BLaER1 treated with 17β-estradiol and CSF1 and Interleukin-3, amounts not matched to agents 10 nM and 100 nM (cell line): Measurements from ENCODE around the gene SRGAP3.
A peak's percentile ranks its signal among the peaks of the same experiment; 100 is the strongest.

Experiments
- H3K27ac ChIP-seq, 11 experiments: shearing (Covaris generic); formaldehyde crosslinking; 2 replicates each; pipeline ENCODE4 v1.8.1; 2022
- H3K27me3 ChIP-seq, 11 experiments: shearing (Covaris generic); formaldehyde crosslinking; 2 replicates each; pipeline ENCODE4 v1.8.1; 2022
- H3K36me3 ChIP-seq, 11 experiments: shearing (Covaris generic); formaldehyde crosslinking; 2 replicates each; pipeline ENCODE4 v1.8.1; 2022
- H3K4me1 ChIP-seq, 10 experiments: shearing (Covaris generic); formaldehyde crosslinking; 2 replicates each; pipeline ENCODE4 v1.8.1; 2022
- H3K4me2 ChIP-seq, 11 experiments: shearing (Covaris generic); formaldehyde crosslinking; 2 replicates each; pipeline ENCODE4 v1.8.1; 2022
- H3K4me3 ChIP-seq, 10 experiments: shearing (Covaris generic); formaldehyde crosslinking; 2 replicates each; pipeline ENCODE4 v1.8.1; 2022
- H3K9ac ChIP-seq, 11 experiments: shearing (Covaris generic); formaldehyde crosslinking; 2 replicates each; pipeline ENCODE4 v1.8.1; 2022
- H3K9me3 ChIP-seq, 11 experiments: shearing (Covaris generic); formaldehyde crosslinking; replicated peaks in 1 of 11; 2 replicates each; pipeline ENCODE4 v1.8.1; 2022
- H4K20me1 ChIP-seq, 11 experiments: shearing (Covaris generic); formaldehyde crosslinking; 2 replicates each; pipeline ENCODE4 v1.8.1; 2022
- Cebpa-rat ChIP-seq, 11 experiments: shearing (Covaris generic); IDR thresholded peaks; 2 replicates each; pipeline ENCODE4 v1.8.1; 2022

The SRGAP3 gene

GRCh38 chr3:9247361-9247940 lies 2.0 kb downstream of the SRGAP3 start:
- Histone ChIP-seq H3K4me1 (peaks cover 25 to 39% (median 30%) of the 10 kb centered on the region in 10 experiments), H3K9ac (peak overlapping the region in 2 of 11 experiments; percentile 72 to 73; a peak in 3 of 22 replicates), H3K27ac (no peak overlapping the region), H3K4me2 (peak overlapping the region; percentile 87 to 99 (median 96)), H3K27me3 (no peaks in the 10 kb centered on the region), H3K4me3 (peak overlapping the region in 9 of 10 experiments; percentile 24 to 76 (median 65); a peak in 8 of 20 replicates), H3K36me3 (no peaks in the 10 kb centered on the region), H3K9me3 (no peaks in the 10 kb centered on the region), H4K20me1 (peaks cover 0 to 6% (median 0%) of the 10 kb centered on the region in 11 experiments; a peak in 3 of 22 replicates)
- no peak for TF ChIP-seq Cebpa-rat (IDR thresholded peaks at IDR 0.05)

GRCh38 chr3:9246189-9246588 lies 3.3 kb downstream of the SRGAP3 start:
- Histone ChIP-seq H4K20me1 (peaks cover 0 to 6% (median 0%) of the 10 kb centered on the region in 11 experiments; a peak in 3 of 22 replicates), H3K36me3 (no peaks in the 10 kb centered on the region), H3K9me3 (peaks cover 0 to 9% (median 0%) of the 10 kb centered on the region in 11 experiments; a peak in 3 of 22 replicates), H3K27ac (no peak overlapping the region), H3K4me1 (peaks cover 25 to 44% (median 30%) of the 10 kb centered on the region in 10 experiments), H3K9ac (no peak overlapping the region), H3K4me2 (peak overlapping the region in 2 of 11 experiments; percentile 4 to 35; a peak in 2 of 22 replicates), H3K4me3 (no peak overlapping the region), H3K27me3 (no peaks in the 10 kb centered on the region)
- TF ChIP-seq Cebpa-rat (IDR thresholded peaks at IDR 0.05) = no peak

GRCh38 chr3:9244495-9245183 lies 4.8 kb downstream of the SRGAP3 start:
- H3K4me2 ChIP-seq = no peak overlapping the region
- H3K4me1 ChIP-seq = peaks cover 17 to 36% (median 21%) of the 10 kb centered on the region in 10 experiments
- no peak overlapping the region for H3K9ac ChIP-seq

GRCh38 chr3:9241956-9242355 lies 7.5 kb downstream of the SRGAP3 start:
- TF ChIP-seq Cebpa-rat (IDR thresholded peaks at IDR 0.05) = no peak
- H3K4me1 ChIP-seq = peaks cover 0 to 37% (median 0%) of the 10 kb centered on the region in 10 experiments; a peak in 5 of 20 replicates
- H3K27me3 ChIP-seq = no peaks in the 10 kb centered on the region
- peaks cover 0 to 9% (median 0%) of the 10 kb centered on the region in 11 experiments; a peak in 3 of 22 replicates for H3K9me3 ChIP-seq
- no peaks in the 10 kb centered on the region; a peak in 1 of 22 replicates for H3K36me3 ChIP-seq
- H3K27ac ChIP-seq = no peak overlapping the region
- H4K20me1 ChIP-seq = no peaks in the 10 kb centered on the region; a peak in 1 of 22 replicates
- no peak overlapping the region for H3K4me3 ChIP-seq
- no peak overlapping the region for H3K9ac ChIP-seq
- H3K4me2 ChIP-seq = peak overlapping the region in 1 of 11 experiments; percentile 36; a peak in 1 of 22 replicates

More at GRCh38 chr3:9244495-9245183, 4.8 kb downstream of the SRGAP3 start:
- no peak for TF ChIP-seq Cebpa-rat (IDR thresholded peaks at IDR 0.05)
- H3K9me3 ChIP-seq = peaks cover 0 to 9% (median 0%) of the 10 kb centered on the region in 11 experiments; a peak in 3 of 22 replicates
- H3K36me3 ChIP-seq = no peaks in the 10 kb centered on the region
- H3K27me3 ChIP-seq = no peaks in the 10 kb centered on the region
- no peak overlapping the region for H3K27ac ChIP-seq
- peaks cover 0 to 6% (median 0%) of the 10 kb centered on the region in 11 experiments; a peak in 3 of 22 replicates for H4K20me1 ChIP-seq
- H3K4me3 ChIP-seq = no peak overlapping the region

GRCh38 chr3:9239680-9240079 lies 9.8 kb downstream of the SRGAP3 start:
- Histone ChIP-seq H4K20me1 (no peaks in the 10 kb centered on the region), H3K4me1 (peaks cover 0 to 31% (median 0%) of the 10 kb centered on the region in 10 experiments; a peak in 4 of 20 replicates), H3K27me3 (no peaks in the 10 kb centered on the region), H3K9ac (no peak overlapping the region), H3K9me3 (peaks cover 0 to 17% (median 0%) of the 10 kb centered on the region in 11 experiments; a peak in 4 of 22 replicates), H3K4me2 (peak overlapping the region in 1 of 11 experiments; percentile 55; a peak in 2 of 22 replicates), H3K36me3 (peaks cover 0 to 4% (median 0%) of the 10 kb centered on the region in 11 experiments; a peak in 1 of 22 replicates), H3K27ac (no peak overlapping the region), H3K4me3 (no peak overlapping the region)
- no peak for TF ChIP-seq Cebpa-rat (IDR thresholded peaks at IDR 0.05)

GRCh38 chr3:9238721-9239295 lies 10.6 kb downstream of the SRGAP3 start:
- Histone ChIP-seq H3K27me3 (no peaks in the 10 kb centered on the region), H3K27ac (no peak overlapping the region), H3K36me3 (peaks cover 0 to 4% (median 0%) of the 10 kb centered on the region in 11 experiments; a peak in 1 of 22 replicates), H4K20me1 (no peaks in the 10 kb centered on the region), H3K9ac (no peak overlapping the region), H3K4me3 (no peak overlapping the region), H3K4me1 (peaks cover 0 to 31% (median 0%) of the 10 kb centered on the region in 10 experiments; a peak in 4 of 20 replicates), H3K4me2 (peak overlapping the region in 2 of 11 experiments; percentile 11 to 55; a peak in 3 of 22 replicates), H3K9me3 (peaks cover 0 to 17% (median 0%) of the 10 kb centered on the region in 11 experiments; a peak in 4 of 22 replicates)
- TF ChIP-seq Cebpa-rat (IDR thresholded peaks at IDR 0.05) = no peak

- no peak overlapping the region for H3K9ac ChIP-seq
- H3K4me2 ChIP-seq = peak overlapping the region in 2 of 11 experiments; percentile 11 to 55; a peak in 3 of 22 replicates
- peaks cover 0 to 31% (median 0%) of the 10 kb centered on the region in 10 experiments; a peak in 4 of 20 replicates for H3K4me1 ChIP-seq
- H3K36me3 ChIP-seq = peaks cover 0 to 4% (median 0%) of the 10 kb centered on the region in 11 experiments; a peak in 1 of 22 replicates
- no peaks in the 10 kb centered on the region for H3K27me3 ChIP-seq
- H4K20me1 ChIP-seq = no peaks in the 10 kb centered on the region
- no peak overlapping the region for H3K27ac ChIP-seq
- no peak overlapping the region for H3K4me3 ChIP-seq
- peaks cover 0 to 17% (median 0%) of the 10 kb centered on the region in 11 experiments; a peak in 4 of 22 replicates for H3K9me3 ChIP-seq
- TF ChIP-seq Cebpa-rat (IDR thresholded peaks at IDR 0.05) = no peak
Measured at GRCh38 chr3:9238276-9238675, 11.2 kb downstream of the SRGAP3 start.

GRCh38 chr3:9233814-9234600 lies 15.4 kb downstream of the SRGAP3 start:
- Histone ChIP-seq H3K36me3 (peaks cover 0 to 4% (median 0%) of the 10 kb centered on the region in 11 experiments; a peak in 1 of 22 replicates), H3K9me3 (peaks cover 0 to 8% (median 0%) of the 10 kb centered on the region in 11 experiments; a peak in 3 of 22 replicates), H3K9ac (no peak overlapping the region), H3K4me1 (peaks cover 0 to 11% (median 0%) of the 10 kb centered on the region in 10 experiments; a peak in 5 of 20 replicates), H3K4me3 (no peak overlapping the region), H3K27me3 (no peaks in the 10 kb centered on the region), H3K27ac (no peak overlapping the region), H4K20me1 (no peaks in the 10 kb centered on the region; a peak in 1 of 22 replicates), H3K4me2 (no peak overlapping the region)
- TF ChIP-seq Cebpa-rat (IDR thresholded peaks at IDR 0.05) = no peak
